Eye (tissue), 1 donor: ENCODE measurements around the gene ANGPTL8.

Experiments
- DNase-seq: peaks from one replicate; pipeline ENCODE4 v3.0.0-alpha.2; 2015

The ANGPTL8 gene

GRCh38 chr19:11204076-11204602, 35.3 kb upstream of the ANGPTL8 start:
- DNase-seq = no peak

GRCh38 chr19:11204943-11205349, 34.5 kb upstream of the ANGPTL8 start:
- no peak for DNase-seq

- DNase-seq = no peak
Measured at GRCh38 chr19:11205939-11206570, 33.4 kb upstream of the ANGPTL8 start.

GRCh38 chr19:11208561-11209471, 30.6 kb upstream of the ANGPTL8 start:
- peak; percentile 21 for DNase-seq

GRCh38 chr19:11209839-11210655, 29.4 kb upstream of the ANGPTL8 start:
- peak; percentile 20 for DNase-seq

- DNase-seq = no peak
Measured at GRCh38 chr19:11210656-11210928, 28.8 kb upstream of the ANGPTL8 start.

- no peak for DNase-seq
Measured at GRCh38 chr19:11214387-11214786, 25.0 kb upstream of the ANGPTL8 start.

GRCh38 chr19:11221082-11221598, 18.3 kb upstream of the ANGPTL8 start:
- DNase-seq = no peak

- no peak for DNase-seq
Measured at GRCh38 chr19:11223200-11223599, 16.2 kb upstream of the ANGPTL8 start.

- DNase-seq = no peak
Measured at GRCh38 chr19:11224429-11224828, 15.0 kb upstream of the ANGPTL8 start.

- no peak for DNase-seq
Measured at GRCh38 chr19:11225172-11225571, 14.2 kb upstream of the ANGPTL8 start.

- DNase-seq = no peak
Measured at GRCh38 chr19:11225815-11226214, 13.6 kb upstream of the ANGPTL8 start.

- DNase-seq = no peak
Measured at GRCh38 chr19:11226716-11227166, 12.7 kb upstream of the ANGPTL8 start.

- no peak for DNase-seq
Measured at GRCh38 chr19:11227195-11227886, 12.1 kb upstream of the ANGPTL8 start.

GRCh38 chr19:11230621-11231386, 8.6 kb upstream of the ANGPTL8 start:
- DNase-seq = no peak

GRCh38 chr19:11232555-11232954, 6.9 kb upstream of the ANGPTL8 start:
- DNase-seq = no peak

- DNase-seq = no peak
Measured at GRCh38 chr19:11233073-11233472, 6.3 kb upstream of the ANGPTL8 start.

GRCh38 chr19:11234486-11235075, 4.8 kb upstream of the ANGPTL8 start:
- no peak for DNase-seq

GRCh38 chr19:11236324-11237301, 2.8 kb upstream of the ANGPTL8 start:
- no peak for DNase-seq

GRCh38 chr19:11237321-11237720, 2.1 kb upstream of the ANGPTL8 start:
- no peak for DNase-seq
